Parathyroid adenoma (tissue), 2 donors: ENCODE results near the gene TMEM86B.

Experiments
- H2AFZ ChIP-seq: fragments of 300-600 bp; sonication (generic); one replicate; pipeline ENCODE4 v1.7.0; 2017; ENCODE audit warnings: antibody characterized with exemption, mild to moderate bottlenecking
- H3K27ac ChIP-seq: fragments of 300-600 bp; sonication (generic); one replicate; pipeline ENCODE4 v1.7.0; 2017
- H3K27me3 ChIP-seq: fragments of 300-600 bp; sonication (generic); one replicate; pipeline ENCODE4 v1.7.0; 2017; ENCODE audit warnings: low read length; ENCODE audit not compliant: control insufficient read depth, insufficient read depth
- H3K36me3 ChIP-seq: fragments of 300-600 bp; sonication (generic); one replicate; pipeline ENCODE4 v1.7.0; 2017; ENCODE audit warnings: low read length; ENCODE audit not compliant: control insufficient read depth, insufficient read depth
- H3K4me1 ChIP-seq: fragments of 300-600 bp; sonication (generic); one replicate; pipeline ENCODE4 v1.7.0; 2017; ENCODE audit warnings: control low read depth
- H3K4me2 ChIP-seq: fragments of 300-600 bp; sonication (generic); one replicate; pipeline ENCODE4 v1.7.0; 2017; ENCODE audit warnings: low read length
- H3K4me3 ChIP-seq: fragments of 300-600 bp; sonication (generic); one replicate; pipeline ENCODE4 v1.7.0; 2017; ENCODE audit warnings: low read depth, low read length
- H3K79me2 ChIP-seq: fragments of 300-600 bp; sonication (generic); one replicate; pipeline ENCODE4 v1.7.0; 2017; ENCODE audit warnings: control low read depth
- H3K9ac ChIP-seq: fragments of 300-600 bp; sonication (generic); one replicate; pipeline ENCODE4 v1.7.0; 2017; ENCODE audit warnings: mild to moderate bottlenecking
- H3K9me3 ChIP-seq: fragments of 300-600 bp; sonication (generic); one replicate; pipeline ENCODE4 v1.7.0; 2017; ENCODE audit warnings: low read length; ENCODE audit not compliant: control insufficient read depth
- CTCF ChIP-seq: fragments of 300-600 bp; sonication (generic); IDR thresholded peaks from one replicate; pipeline ENCODE4 v1.7.0; 2017; ENCODE audit warnings: antibody characterized with exemption, mild to moderate bottlenecking
- donor health status: primary hyperparathyroidism.

TMEM86B gene

GRCh38 chr19:55196803-55197202 lies 31.8 kb downstream of the TMEM86B start:
- Histone ChIP-seq H3K79me2 (no peaks in the 10 kb centered on the region), H3K4me3 (no peak overlapping the region), H3K9ac (no peak overlapping the region), H2AFZ (no peak overlapping the region), H3K9me3 (no peaks in the 10 kb centered on the region), H3K27me3 (no peaks in the 10 kb centered on the region), H3K27ac (no peak overlapping the region), H3K4me2 (no peak overlapping the region), H3K36me3 (no peaks in the 10 kb centered on the region), H3K4me1 (no peaks in the 10 kb centered on the region)
- TF ChIP-seq CTCF = no peak

GRCh38 chr19:55193481-55193880 lies 35.1 kb downstream of the TMEM86B start:
- no peaks in the 10 kb centered on the region for H3K9me3 ChIP-seq
- H3K4me3 ChIP-seq = no peak overlapping the region
- H3K9ac ChIP-seq = no peak overlapping the region
- H2AFZ ChIP-seq = no peak overlapping the region
- no peaks in the 10 kb centered on the region for H3K4me1 ChIP-seq
- H3K27ac ChIP-seq = no peak overlapping the region
- no peak overlapping the region for H3K4me2 ChIP-seq
- no peak for TF ChIP-seq CTCF
- no peaks in the 10 kb centered on the region for H3K36me3 ChIP-seq
- H3K79me2 ChIP-seq = no peaks in the 10 kb centered on the region
- no peaks in the 10 kb centered on the region for H3K27me3 ChIP-seq

GRCh38 chr19:55189403-55189835 lies 39.1 kb downstream of the TMEM86B start:
- Histone ChIP-seq H3K4me2 (no peak overlapping the region), H2AFZ (peak overlapping the region; percentile 25), H3K27ac (peak overlapping the region; percentile 10), H3K9ac (no peak overlapping the region), H3K27me3 (no peaks in the 10 kb centered on the region), H3K4me3 (no peak overlapping the region), H3K9me3 (no peaks in the 10 kb centered on the region), H3K4me1 (no peaks in the 10 kb centered on the region), H3K79me2 (no peaks in the 10 kb centered on the region), H3K36me3 (no peaks in the 10 kb centered on the region)
- no peak for TF ChIP-seq CTCF

- H3K79me2 ChIP-seq = no peaks in the 10 kb centered on the region
- H3K4me2 ChIP-seq = no peak overlapping the region
- no peaks in the 10 kb centered on the region for H3K36me3 ChIP-seq
- H3K4me1 ChIP-seq = no peaks in the 10 kb centered on the region
- H3K4me3 ChIP-seq = no peak overlapping the region
- H3K27ac ChIP-seq = peak overlapping the region; percentile 10
- peak overlapping the region; percentile 53 for H2AFZ ChIP-seq
- no peaks in the 10 kb centered on the region for H3K9me3 ChIP-seq
- H3K9ac ChIP-seq = no peak overlapping the region
- TF ChIP-seq CTCF = no peak
- no peaks in the 10 kb centered on the region for H3K27me3 ChIP-seq
Observed at GRCh38 chr19:55188625-55189024, 39.9 kb downstream of the TMEM86B start.

- no peak for TF ChIP-seq CTCF
- Histone ChIP-seq H3K79me2 (no peaks in the 10 kb centered on the region), H3K9me3 (no peaks in the 10 kb centered on the region), H3K27ac (no peak overlapping the region), H2AFZ (no peak overlapping the region), H3K4me1 (no peaks in the 10 kb centered on the region), H3K27me3 (no peaks in the 10 kb centered on the region), H3K36me3 (no peaks in the 10 kb centered on the region), H3K9ac (no peak overlapping the region), H3K4me2 (no peak overlapping the region), H3K4me3 (no peak overlapping the region)
Observed at GRCh38 chr19:55186080-55186479, 42.5 kb downstream of the TMEM86B start.
